HG02798 (cell line): ENCODE results near the gene CD274.
"Not testable (repeated sequence)": the region's sequence is repeated elsewhere in the genome, so short reads cannot be mapped to it uniquely, and the experiment has no call there.

ENCODE experiments used
- ATAC-seq: cut with Tn5 transposase; IDR thresholded peaks from one replicate; pipeline ENCODE4 v1.9.1; 2021; ENCODE audit warnings: mild to moderate bottlenecking; ENCODE audit not compliant: unreplicated experiment, poor library complexity

The CD274 gene

GRCh38 chr9:5460157-5460556, 9.8 kb downstream of the CD274 start:
- ATAC-seq, result no peak

- ATAC-seq, result not testable (repeated sequence)
Observed at GRCh38 chr9:5464831-5465330, 14.5 kb downstream of the CD274 start.

DNA sequence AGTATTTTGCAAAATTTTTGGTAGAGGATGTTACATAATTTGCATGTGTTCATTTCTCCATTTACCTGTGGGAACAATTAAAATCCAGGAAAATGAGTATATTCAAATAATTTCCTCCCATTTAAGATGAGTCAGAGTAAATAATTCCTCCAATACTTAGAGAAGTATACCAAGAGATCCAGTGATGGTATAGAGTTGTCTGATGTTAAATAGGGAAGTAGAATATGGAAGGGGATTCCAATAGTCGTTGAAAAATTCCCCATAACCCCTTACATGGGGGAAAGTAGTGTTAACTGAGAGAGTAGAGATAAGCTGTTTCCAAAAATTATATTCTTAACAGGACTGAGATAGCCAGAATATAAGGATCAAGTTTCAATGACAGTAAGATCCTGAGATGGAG, 15.7 kb downstream of the CD274 start:
- ATAC-seq, result no peak

DNA sequence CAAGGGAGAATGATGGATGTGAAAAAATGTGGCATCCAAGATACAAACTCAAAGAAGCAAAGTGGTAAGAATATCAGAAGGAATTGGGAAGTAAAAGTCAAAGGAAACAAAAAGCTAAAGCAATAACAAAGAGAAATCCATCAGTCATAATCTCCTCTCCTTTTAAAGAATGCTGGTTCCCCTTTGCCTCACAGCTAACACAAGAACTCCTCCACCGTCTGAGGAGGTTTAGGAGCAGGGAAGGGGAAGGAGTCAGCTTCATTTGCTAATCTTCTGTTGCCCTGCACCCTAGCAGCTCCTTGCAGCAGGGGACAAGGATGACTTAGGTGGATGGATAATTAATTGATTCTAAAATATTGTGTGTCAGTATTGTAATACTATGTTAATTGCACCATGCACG, 16.4 kb downstream of the CD274 start:
- ATAC-seq, result no peak

DNA sequence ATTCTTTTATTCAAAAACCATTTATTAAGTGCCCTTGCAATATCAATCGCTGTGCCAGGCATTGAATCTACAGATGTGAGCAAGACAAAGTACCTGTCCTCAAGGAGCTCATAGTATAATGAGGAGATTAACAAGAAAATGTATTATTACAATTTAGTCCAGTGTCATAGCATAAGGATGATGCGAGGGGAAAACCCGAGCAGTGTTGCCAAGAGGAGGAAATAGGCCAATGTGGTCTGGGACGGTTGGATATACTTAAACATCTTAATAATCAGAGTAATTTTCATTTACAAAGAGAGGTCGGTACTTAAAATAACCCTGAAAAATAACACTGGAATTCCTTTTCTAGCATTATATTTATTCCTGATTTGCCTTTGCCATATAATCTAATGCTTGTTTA, 18.5 kb downstream of the CD274 start:
- no peak for ATAC-seq

GRCh38 chr9:5470122-5470521, 19.8 kb downstream of the CD274 start:
- ATAC-seq, result no peak

- no peak for ATAC-seq
Observed at GRCh38 chr9:5470816-5471215, 20.5 kb downstream of the CD274 start.

DNA sequence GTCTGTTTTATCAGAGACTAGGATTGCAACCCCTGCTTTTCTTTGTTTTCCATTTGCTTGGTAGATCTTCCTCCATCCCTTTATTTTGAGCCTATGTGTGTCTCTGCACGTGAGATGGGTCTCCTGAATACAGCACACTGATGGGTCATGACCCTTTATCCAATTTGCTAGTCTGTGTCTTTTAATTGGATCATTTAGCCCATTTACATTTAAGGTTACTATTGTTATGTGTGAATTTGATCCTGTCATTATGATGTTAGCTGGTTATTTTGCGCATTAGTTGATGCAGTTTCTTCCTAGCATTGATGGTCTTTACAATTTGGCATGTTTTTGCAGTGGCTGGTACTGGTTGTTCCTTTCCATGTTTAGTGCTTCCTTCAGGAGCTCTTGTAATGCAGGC, 25.3 kb downstream of the CD274 start:
- ATAC-seq, result not testable (repeated sequence)

GRCh38 chr9:5478206-5478605, 27.9 kb downstream of the CD274 start:
- ATAC-seq, result no peak

GRCh38 chr9:5479994-5480694, 29.8 kb downstream of the CD274 start:
- no peak for ATAC-seq

- ATAC-seq, result no peak
Observed at GRCh38 chr9:5480919-5481318, 30.6 kb downstream of the CD274 start.

- no peak for ATAC-seq
Observed at GRCh38 chr9:5481322-5482040, 31.1 kb downstream of the CD274 start.

GRCh38 chr9:5482194-5482593, 31.9 kb downstream of the CD274 start:
- no peak for ATAC-seq

- ATAC-seq, result no peak
Observed at GRCh38 chr9:5483306-5483705, 33.0 kb downstream of the CD274 start.

GRCh38 chr9:5485378-5486085, 35.2 kb downstream of the CD274 start:
- ATAC-seq, result no peak

- ATAC-seq, result no peak
Observed at GRCh38 chr9:5486988-5487387, 36.6 kb downstream of the CD274 start.

- ATAC-seq, result no peak
Observed at GRCh38 chr9:5488221-5489008, 38.1 kb downstream of the CD274 start.

GRCh38 chr9:5489630-5490490, 39.5 kb downstream of the CD274 start:
- ATAC-seq, result no peak

DNA sequence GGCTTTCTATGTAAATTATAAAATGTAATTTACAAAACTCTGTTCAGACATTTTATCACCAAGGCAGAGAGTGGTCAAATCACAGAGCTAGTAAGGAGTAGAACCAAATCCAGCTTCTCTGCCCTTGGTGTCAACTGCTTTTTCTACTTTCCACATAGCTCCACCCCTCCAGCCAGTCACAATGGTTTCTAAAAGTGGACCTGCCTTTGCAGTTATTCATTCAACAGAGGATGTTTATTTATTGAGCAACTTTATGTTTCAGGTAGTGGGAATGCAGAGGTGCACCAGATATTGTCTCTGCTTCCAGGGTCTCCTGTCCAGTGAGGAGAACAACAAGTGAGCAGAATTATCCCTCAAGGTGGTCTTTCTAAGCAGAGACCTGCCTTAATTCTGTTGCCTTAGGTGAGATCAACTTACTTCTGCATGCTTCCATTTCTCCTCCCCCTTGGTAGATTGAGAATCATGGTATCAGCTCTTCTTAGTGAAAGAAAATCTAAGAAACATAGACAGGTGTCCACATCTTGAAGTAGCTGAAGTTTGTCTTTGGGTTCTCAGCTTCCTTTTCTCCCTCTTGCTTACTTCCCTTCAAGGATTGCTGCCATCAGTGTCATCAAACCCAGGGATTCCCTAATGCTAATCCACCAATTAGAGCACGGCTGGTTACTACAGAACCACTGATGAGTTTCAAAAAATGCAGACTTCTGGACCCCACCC, 42.8 kb downstream of the CD274 start:
- ATAC-seq, result no peak
